OCI-LY7 (cell line): ENCODE data around the gene RAET1L. TPM values are rescaled to one million over a fixed set of nuclear protein-coding genes. Genes with fewer than 3 reads are reported as not detected.
"Not testable (repeated sequence)": the region's sequence is repeated elsewhere in the genome, so short reads cannot be mapped to it uniquely, and the experiment has no call there.

Experiments
- BruUV-seq: library from RNA; stranded (reverse); fragments of 400-500 nt; replicated peaks from 2 replicates; lab custom pipeline; 2021; lab: Mats Ljungman, UMichigan
- CTCF ChIA-PET: fragments of 300-600 bp; sonication (Branson Sonifier 250); formaldehyde crosslinking; loops from one replicate; lab custom pipeline; 2022; ENCODE audit warnings: antibody characterized with exemption; ENCODE audit not compliant: unreplicated experiment; lab: Charles Lee
- POLR2A ChIA-PET: fragments of 300-600 bp; sonication (Branson Sonifier 250); formaldehyde crosslinking; loops from one replicate; lab custom pipeline; 2022; ENCODE audit warnings: antibody characterized with exemption; lab: Charles Lee
- DNase-seq: peaks from one replicate; pipeline ENCODE4 v3.0.0-alpha.2; 2015; ENCODE audit warnings: low spot score
- H2AFZ ChIP-seq: fragments of 200-600 bp; sonication (generic), shearing (Covaris generic); 2 replicates; pipeline ENCODE4 v1.6.1; 2014; ENCODE audit warnings: mild to moderate bottlenecking, antibody characterized with exemption, low read length, moderate library complexity
- H3K27ac ChIP-seq: fragments of 200-600 bp; sonication (generic); 2 replicates; pipeline ENCODE4 v1.5.1; 2014; ENCODE audit warnings: mixed run types, low read depth, mild to moderate bottlenecking, moderate library complexity, low read length, inconsistent platforms; ENCODE audit not compliant: poor library complexity, severe bottlenecking
- H3K36me3 ChIP-seq: fragments of 200-600 bp; sonication (generic); 2 replicates; pipeline ENCODE4 v1.6.1; 2014; ENCODE audit warnings: mild to moderate bottlenecking, antibody characterized with exemption, low read length, moderate library complexity, mixed read lengths; ENCODE audit not compliant: insufficient read depth
- H3K4me1 ChIP-seq: fragments of 200-600 bp; sonication (generic); 2 replicates; pipeline ENCODE4 v1.5.1; 2014; ENCODE audit warnings: mild to moderate bottlenecking, low read length; ENCODE audit not compliant: insufficient read depth, poor library complexity, severe bottlenecking
- H3K4me2 ChIP-seq: fragments of 200-600 bp; sonication (generic); 2 replicates; pipeline ENCODE4 v1.6.1; 2014; ENCODE audit warnings: mild to moderate bottlenecking, low read length
- H3K4me3 ChIP-seq: fragments of 200-600 bp; sonication (generic); 2 replicates; pipeline ENCODE4 v1.5.1; 2014; ENCODE audit warnings: mild to moderate bottlenecking, low read depth, low read length; ENCODE audit not compliant: poor library complexity, severe bottlenecking
- H3K79me2 ChIP-seq: fragments of 200-600 bp; sonication (generic); 2 replicates; pipeline ENCODE4 v1.6.1; 2016; ENCODE audit warnings: low read depth, mild to moderate bottlenecking, low read length, moderate library complexity, mixed read lengths; ENCODE audit not compliant: insufficient read depth
- H3K9me2 ChIP-seq: fragments of 200-600 bp; sonication (generic); 2 replicates; pipeline ENCODE4 v1.6.1; 2016; ENCODE audit warnings: mild to moderate bottlenecking, low read length, mixed read lengths; ENCODE audit not compliant: insufficient read depth
- H3K9me3 ChIP-seq: fragments of 200-600 bp; sonication (generic); 2 replicates; pipeline ENCODE4 v1.6.1; 2014; ENCODE audit warnings: mild to moderate bottlenecking, mixed run types, low read length, mixed read lengths
- H4K20me1 ChIP-seq: fragments of 200-600 bp; sonication (generic); 2 replicates; pipeline ENCODE4 v1.6.1; 2014; ENCODE audit warnings: mild to moderate bottlenecking, antibody characterized with exemption, low read length, moderate library complexity, mixed read lengths; ENCODE audit not compliant: insufficient read depth
- EZH2phosphoT487 ChIP-seq: fragments of 200-600 bp; sonication (generic); IDR thresholded peaks from 2 replicates; pipeline ENCODE4 v1.6.1; 2018; ENCODE audit warnings: low read depth, borderline replicate concordance, mild to moderate bottlenecking, mixed run types, antibody characterized with exemption, low read length, moderate library complexity, mixed read lengths
- intact Hi-C: fragments of 100-400 bp; cut with micrococcal nuclease; formaldehyde crosslinking; loops from one replicate; pipeline ENCODE4 v1.10.0; 2022; ENCODE audit not compliant: unreplicated experiment
- total RNA-seq, 2 experiments: library from RNA; depleted of rRNA in 1 of 2; stranded (reverse); fragments of >200 nt in 1 of 2; shearing (Covaris generic) in 1 of 2; gene quantifications; 2 replicates each; pipeline ENCODE4 v1.2.3, GENCODE V29; 2014 to 2022
- TF ChIP-seq, protein P1 (sequence below): fragments of 200-600 bp; sonication (generic); conservative IDR thresholded peaks from 2 replicates; pipeline ENCODE4 v1.5.1; 2014; ENCODE audit warnings: mild to moderate bottlenecking, antibody characterized with exemption, low read length, moderate library complexity, mixed read lengths

RAET1L gene
- total RNA-seq, 2 experiments from 2014 or later, result not detected

DNA sequence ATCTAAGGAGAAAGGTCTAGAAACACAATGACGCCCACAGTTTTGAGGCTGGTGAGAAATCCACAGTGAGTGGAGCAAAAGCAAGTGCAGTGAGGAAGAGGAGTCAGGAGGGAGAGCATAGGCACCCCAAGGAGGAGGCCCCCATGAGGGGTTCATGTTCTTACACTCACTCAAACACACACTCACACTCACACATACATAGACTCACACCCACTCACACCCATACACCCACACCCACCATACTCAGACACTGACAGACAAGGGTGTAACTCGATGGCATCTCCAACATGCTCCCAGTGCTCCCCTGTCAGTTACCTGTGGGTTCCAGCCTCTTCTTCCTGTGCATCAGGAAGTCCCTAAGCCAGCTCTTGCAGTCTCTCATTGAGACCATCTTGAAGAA is 39.8 kb upstream of the RAET1L start:
- H3K36me3 ChIP-seq, result no peaks in the 10 kb centered on the region
- no peak for TF ChIP-seq EZH2phosphoT487
- TF ChIP-seq, protein P1, sequence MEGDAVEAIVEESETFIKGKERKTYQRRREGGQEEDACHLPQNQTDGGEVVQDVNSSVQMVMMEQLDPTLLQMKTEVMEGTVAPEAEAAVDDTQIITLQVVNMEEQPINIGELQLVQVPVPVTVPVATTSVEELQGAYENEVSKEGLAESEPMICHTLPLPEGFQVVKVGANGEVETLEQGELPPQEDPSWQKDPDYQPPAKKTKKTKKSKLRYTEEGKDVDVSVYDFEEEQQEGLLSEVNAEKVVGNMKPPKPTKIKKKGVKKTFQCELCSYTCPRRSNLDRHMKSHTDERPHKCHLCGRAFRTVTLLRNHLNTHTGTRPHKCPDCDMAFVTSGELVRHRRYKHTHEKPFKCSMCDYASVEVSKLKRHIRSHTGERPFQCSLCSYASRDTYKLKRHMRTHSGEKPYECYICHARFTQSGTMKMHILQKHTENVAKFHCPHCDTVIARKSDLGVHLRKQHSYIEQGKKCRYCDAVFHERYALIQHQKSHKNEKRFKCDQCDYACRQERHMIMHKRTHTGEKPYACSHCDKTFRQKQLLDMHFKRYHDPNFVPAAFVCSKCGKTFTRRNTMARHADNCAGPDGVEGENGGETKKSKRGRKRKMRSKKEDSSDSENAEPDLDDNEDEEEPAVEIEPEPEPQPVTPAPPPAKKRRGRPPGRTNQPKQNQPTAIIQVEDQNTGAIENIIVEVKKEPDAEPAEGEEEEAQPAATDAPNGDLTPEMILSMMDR, result no peak
- peaks cover under 1% of the 10 kb centered on the region for H3K4me1 ChIP-seq
- H4K20me1 ChIP-seq, result no peaks in the 10 kb centered on the region
- ChIA-PET POLR2A (no interaction called here), CTCF (no interaction called here)
- no peak overlapping the region for H3K27ac ChIP-seq
- no peak overlapping the region for H3K4me3 ChIP-seq
- H2AFZ ChIP-seq, result no peak overlapping the region
- DNase-seq, result no peak
- no peaks in the 10 kb centered on the region for H3K79me2 ChIP-seq
- no TSS peak for BruUV-seq
- no peak overlapping the region for H3K4me2 ChIP-seq
- no peaks in the 10 kb centered on the region for H3K9me2 ChIP-seq
- intact Hi-C loops, result no loop called here
- H3K9me3 ChIP-seq, result no peaks in the 10 kb centered on the region

DNA sequence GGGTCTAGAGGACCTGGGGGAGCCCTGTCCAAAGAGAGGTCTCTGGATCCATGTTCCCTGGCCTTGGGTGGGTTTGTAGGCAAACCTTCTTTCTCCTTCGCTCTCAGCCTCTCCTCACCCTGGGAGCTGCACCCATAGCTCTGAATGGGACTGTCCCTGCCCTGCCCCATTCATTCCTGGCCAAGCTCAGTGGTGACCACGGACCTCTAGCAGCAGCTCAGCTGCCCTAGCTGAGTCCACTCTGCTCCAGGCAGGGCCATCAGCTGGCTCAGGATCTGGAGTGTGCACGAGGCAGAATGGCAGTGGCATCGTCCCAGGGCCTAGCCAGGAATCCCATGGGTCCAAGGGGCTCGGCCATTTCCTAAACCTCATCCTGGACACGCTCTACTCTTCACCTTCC is 38.3 kb upstream of the RAET1L start:
- H4K20me1 ChIP-seq, result no peaks in the 10 kb centered on the region
- BruUV-seq, result no TSS peak
- H3K4me3 ChIP-seq, result no peak overlapping the region
- ChIA-PET CTCF (no interaction called here), POLR2A (no interaction called here)
- no peak for TF ChIP-seq EZH2phosphoT487
- TF ChIP-seq, protein P1, result no peak
- no peak overlapping the region for H3K4me2 ChIP-seq
- H3K79me2 ChIP-seq, result no peaks in the 10 kb centered on the region
- H3K27ac ChIP-seq, result no peak overlapping the region
- no peak for DNase-seq
- intact Hi-C loops, result no loop called here
- H2AFZ ChIP-seq, result no peak overlapping the region
- H3K36me3 ChIP-seq, result no peaks in the 10 kb centered on the region
- no peaks in the 10 kb centered on the region for H3K9me3 ChIP-seq
- H3K9me2 ChIP-seq, result no peaks in the 10 kb centered on the region
- peaks cover 7% of the 10 kb centered on the region for H3K4me1 ChIP-seq

DNA sequence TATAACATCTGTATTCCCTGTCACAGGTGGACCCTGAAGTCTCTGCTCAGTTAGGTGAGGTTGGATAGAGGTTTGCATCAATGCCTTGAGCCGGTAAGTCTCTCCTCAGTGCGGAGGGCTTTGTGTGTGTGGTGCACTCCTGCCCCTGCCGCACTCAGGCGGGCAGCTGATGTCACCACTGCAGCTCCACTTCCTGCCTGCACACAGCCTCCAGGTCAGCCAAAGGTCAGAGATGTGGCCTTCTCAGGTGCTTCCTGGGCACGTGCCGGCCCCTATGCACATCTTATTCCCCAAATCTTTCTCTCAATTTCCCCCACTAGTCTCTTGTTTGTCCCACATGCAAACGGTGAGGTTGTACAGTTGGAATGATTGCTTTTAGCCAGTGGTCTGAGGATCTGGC is 34.6 kb upstream of the RAET1L start:
- BruUV-seq, H4K20me1 ChIP-seq, CTCF ChIA-PET, H3K4me3 ChIP-seq, H3K36me3 ChIP-seq, H3K4me2 ChIP-seq, H3K9me3 ChIP-seq, H3K79me2 ChIP-seq, H3K27ac ChIP-seq, intact Hi-C loops, H2AFZ ChIP-seq, H3K9me2 ChIP-seq, H3K4me1 ChIP-seq: not testable (repeated sequence)
- DNase-seq, result peak; percentile 29
- POLR2A ChIA-PET, result interaction anchor here (0.7 kb wide), 1 partner anchor 120 kb away, joined by 3 read pairs; no protein-coding TSS in a partner anchor
